HG03342 (cell line): ENCODE data around the gene ARL13B.
A peak's percentile ranks its signal among the peaks of the same experiment; 100 is the strongest.
"Not testable (repeated sequence)": the region's sequence is repeated elsewhere in the genome, so short reads cannot be mapped to it uniquely, and the experiment has no call there.

ENCODE experiments used
- ATAC-seq: cut with Tn5 transposase; IDR thresholded peaks from one replicate; pipeline ENCODE4 v1.9.1; 2021; ENCODE audit warnings: mild to moderate bottlenecking, moderate library complexity; ENCODE audit not compliant: unreplicated experiment

ARL13B gene

GRCh38 chr3:94062513-94063404, 82.8 kb downstream of the ARL13B start, which contains the start of the genes DHFR2 and NSUN3:
Gene DHFR2 (minus strand): TSS chr3:94062916. CDS start chr3:94061511, 1,405 bp downstream.
Gene NSUN3 (plus strand): TSS chr3:94063061. CDS start chr3:94063127, 66 bp downstream.
- ATAC-seq = peak; percentile 92

GRCh38 chr3:94063496-94064119, 83.7 kb downstream of the ARL13B start:
- ATAC-seq = no peak

DNA sequence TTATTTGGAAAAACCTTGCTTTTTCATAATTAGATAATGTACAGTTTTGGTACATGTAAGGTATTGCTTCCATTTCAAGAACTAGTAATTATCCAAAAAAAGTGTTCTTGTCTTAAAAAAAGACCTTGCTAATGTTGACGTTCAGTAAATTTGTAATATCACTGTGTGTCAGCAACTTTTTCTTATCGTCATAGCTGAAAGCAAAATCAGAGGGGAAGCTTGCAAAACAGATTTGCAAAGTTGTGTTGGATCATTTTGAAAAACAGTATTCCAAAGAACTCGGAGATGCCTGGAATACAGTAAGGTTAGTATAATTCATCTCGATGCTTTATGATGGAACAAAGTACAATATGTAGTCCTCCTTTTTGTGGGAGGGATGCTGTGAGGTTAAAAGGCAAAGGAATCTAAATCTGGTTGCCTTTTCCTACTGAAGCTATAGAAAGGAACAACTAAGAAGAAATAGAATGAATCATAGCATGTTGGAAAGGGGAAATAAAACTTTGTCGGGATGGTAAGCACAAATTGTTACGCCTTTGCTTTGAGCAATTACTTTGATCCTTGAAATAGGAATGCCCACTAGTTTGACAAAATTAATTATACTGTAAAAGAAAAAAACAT, 84.4 kb downstream of the ARL13B start:
- ATAC-seq = no peak

- no peak for ATAC-seq
Observed at GRCh38 chr3:94065122-94065521, 85.2 kb downstream of the ARL13B start.

DNA sequence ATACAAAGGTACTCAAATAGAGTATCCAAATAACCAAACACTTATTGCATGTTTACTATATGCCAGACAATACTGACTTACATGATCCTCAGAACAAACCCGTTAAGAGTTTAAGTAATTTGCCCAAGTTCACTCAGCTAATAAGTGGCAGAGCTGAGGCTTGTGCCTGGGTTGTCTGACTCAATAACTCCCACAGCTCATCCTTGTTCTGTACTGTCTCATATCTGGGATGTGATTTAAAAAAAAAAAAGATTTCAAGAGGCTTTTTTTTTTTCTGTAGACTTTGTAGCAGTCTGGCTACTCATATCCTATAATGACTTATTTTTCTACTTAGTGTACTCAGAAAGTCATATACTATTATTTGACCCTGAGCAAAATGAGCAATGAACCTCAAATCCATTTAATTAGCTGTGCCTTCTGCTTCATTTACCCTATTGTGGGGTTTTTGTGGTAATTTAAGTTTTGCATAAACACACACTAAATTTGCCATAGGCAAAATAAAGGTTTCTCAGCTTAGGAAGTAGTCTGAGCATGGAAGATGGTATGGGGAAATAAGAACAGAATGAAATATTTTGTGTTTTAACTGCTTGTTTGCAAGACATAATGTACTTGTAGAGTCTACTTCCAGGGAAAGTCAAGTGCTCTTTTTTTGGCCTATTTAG, 86.0 kb downstream of the ARL13B start:
- no peak for ATAC-seq

GRCh38 chr3:94066506-94067500, 86.8 kb downstream of the ARL13B start:
- ATAC-seq = no peak

DNA sequence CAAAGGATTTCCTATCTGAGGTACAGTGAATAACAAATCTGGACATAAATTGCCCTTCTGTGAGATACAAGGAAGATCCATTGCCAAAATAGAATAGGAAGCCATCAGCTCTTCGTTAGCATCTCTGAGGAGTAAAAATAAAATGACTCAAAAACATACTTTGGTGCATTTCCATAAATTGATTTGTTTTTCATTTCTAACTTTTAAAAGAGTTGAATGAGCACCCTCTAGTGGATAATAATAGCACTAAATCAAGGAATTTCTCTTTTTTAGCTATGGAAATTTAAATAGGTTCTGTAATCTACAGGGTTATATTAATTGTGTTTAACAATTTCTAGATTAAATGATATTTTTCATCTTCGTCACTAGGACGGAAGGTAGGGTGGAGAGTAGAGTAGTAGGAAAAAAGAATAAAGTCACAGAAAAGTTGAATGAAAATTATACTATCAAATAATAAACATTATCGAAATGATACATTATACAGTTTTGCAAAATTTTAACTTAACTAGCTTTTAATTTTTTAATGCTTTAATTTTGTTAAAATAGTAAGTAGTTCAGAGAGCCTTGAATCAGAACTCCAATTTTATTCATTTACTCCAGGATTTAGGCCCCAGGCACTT, 89.3 kb downstream of the ARL13B start:
- no peak for ATAC-seq

- ATAC-seq = peak; percentile 64
Observed at GRCh38 chr3:94070341-94070911, 90.5 kb downstream of the ARL13B start.

GRCh38 chr3:94071713-94072284, 91.8 kb downstream of the ARL13B start:
- peak; percentile 50 for ATAC-seq

- no peak for ATAC-seq
Observed at GRCh38 chr3:94076055-94076454, 96.1 kb downstream of the ARL13B start.

- ATAC-seq = not testable (repeated sequence)
Observed at GRCh38 chr3:94080552-94080951, 100.6 kb downstream of the ARL13B start.

DNA sequence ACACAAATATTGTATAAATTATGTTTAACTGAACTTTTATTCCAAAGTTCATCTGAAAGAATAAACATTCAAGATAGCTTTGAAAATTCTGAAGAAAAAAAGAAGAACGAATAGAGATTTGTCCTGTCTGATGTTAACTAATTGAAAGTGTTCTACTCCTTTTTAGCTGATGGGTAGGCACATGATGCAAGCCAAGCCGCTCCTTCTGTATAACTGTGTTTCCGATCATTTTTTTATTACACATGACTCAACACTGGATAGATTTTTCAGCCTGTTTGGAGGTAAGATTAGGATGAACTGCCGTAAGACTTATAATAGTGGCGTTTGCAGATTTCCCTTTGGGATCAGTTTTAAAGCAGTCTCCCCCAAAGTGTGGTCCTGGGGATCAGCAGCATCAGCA, 101.9 kb downstream of the ARL13B start:
- no peak for ATAC-seq

DNA sequence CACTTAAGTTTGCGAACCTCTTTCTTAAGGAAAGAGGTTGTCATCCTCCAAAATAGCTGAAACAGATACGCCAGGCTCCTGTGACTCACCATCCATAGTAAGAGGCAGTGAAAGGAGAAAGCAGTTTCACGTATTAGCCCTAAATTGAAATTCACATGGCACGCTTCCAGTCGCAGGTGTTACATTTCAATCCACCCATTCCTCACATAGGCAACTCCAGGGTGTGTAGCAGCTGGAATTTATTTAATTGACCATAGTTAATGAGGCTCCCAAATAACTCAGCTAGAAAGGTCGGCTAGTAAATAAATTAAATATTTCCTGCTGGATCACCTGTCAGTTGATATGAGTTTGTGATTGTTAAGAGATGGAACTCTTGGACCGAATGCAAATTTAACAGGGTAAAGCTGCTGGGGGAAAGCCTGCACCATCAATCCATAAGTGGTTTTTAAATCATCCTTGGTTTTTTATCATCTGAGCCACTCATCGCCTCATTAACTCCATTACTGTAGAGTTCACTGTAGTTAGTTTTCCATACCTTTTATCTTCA, 102.5 kb downstream of the ARL13B start:
- ATAC-seq = no peak

DNA sequence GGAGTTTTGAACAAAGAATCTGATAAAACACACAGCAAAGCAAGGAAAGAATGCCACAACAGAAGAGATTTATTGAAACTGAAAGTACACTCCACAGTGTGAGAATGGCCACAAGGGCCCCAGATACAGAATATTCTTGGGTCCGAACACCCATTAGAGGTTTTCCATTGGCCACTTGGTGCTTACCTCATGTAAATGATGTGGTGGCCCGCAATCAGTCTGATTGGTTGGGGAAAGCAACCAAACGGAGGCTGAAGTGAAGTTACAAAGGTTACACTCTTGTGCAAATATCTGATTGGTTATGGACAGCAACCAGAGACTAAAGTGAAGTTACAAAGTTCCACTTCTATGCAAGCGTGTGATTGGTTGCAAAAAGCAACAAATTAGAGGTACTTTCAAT, 103.3 kb downstream of the ARL13B start:
- ATAC-seq = peak; percentile 69

DNA sequence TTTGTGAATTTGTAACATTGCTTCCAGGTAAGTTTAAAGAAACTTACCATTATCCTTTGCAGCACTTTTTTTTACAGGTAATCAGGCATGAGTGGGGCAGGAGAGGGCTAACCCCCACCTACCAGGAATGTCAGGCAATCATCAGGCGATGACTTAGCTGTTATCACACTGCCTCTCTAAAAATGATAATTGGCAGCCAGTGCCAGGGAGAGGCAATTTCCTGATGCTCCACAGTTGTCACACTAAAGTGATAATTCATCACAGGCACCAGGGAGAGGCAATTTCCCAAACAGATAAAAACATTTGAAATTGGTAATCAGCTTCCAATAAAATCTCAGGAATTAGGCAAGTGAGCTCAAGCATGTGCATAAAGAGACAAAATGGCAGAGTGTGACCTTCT, 109.2 kb downstream of the ARL13B start:
- no peak for ATAC-seq

DNA sequence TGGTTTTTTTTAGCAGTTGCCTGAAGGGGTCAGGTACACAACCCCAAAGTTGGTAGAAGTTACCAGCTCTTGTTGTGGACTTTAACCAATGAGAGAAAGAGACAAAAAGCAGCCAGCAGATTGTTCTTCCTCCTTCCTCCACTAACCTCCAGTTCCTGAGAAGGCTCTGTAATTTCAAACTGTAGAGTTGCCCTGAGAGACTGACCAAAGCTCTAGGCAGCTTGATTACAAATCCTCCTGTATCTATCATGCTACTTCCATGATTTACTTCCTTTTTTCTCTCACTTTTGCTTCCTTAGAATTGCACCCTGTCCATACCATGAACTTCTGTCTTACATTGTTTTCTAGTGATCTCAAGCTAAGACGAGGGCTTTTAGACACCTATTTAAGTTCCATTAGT, 112.1 kb downstream of the ARL13B start:
- no peak for ATAC-seq

- ATAC-seq = no peak
Observed at GRCh38 chr3:94093151-94093550, 113.2 kb downstream of the ARL13B start.

- ATAC-seq = no peak
Observed at GRCh38 chr3:94095111-94095510, 115.2 kb downstream of the ARL13B start.
